Measurements from ENCODE around the gene WFDC11.
"Not testable (repeated sequence)": the region's sequence is repeated elsewhere in the genome, so short reads cannot be mapped to it uniquely, and the experiment has no call there.

Gene WFDC11

GRCh38 chr20:45670139-45670538 is at the start of gene WFDC11:
TSS of gene WFDC11 (minus strand) at chr20:45670239. CDS start at chr20:45650600, 19,639 bp downstream.
- no peak for DNase-seq

GRCh38 chr20:45716141-45716688 is 46.2 kb upstream of the WFDC11 start:
- not testable (repeated sequence) for DNase-seq

- DNase-seq = no peak
Measured at GRCh38 chr20:45704969-45705637, 35.1 kb upstream of the WFDC11 start, which contains the start of gene WFDC10B. TSS of gene WFDC10B (minus strand) at chr20:45705019. CDS start at chr20:45685992, 19,027 bp downstream.

GRCh38 chr20:45701873-45702272 is 31.8 kb upstream of the WFDC11 start, which contains the start of gene WFDC13:
TSS of gene WFDC13 (plus strand) at chr20:45702038. CDS start at chr20:45702124, 86 bp downstream.
- no peak for DNase-seq

- no peak for DNase-seq
Measured at GRCh38 chr20:45701104-45701503, 31.1 kb upstream of the WFDC11 start.

- no peak for DNase-seq
Measured at GRCh38 chr20:45695496-45695895, 25.5 kb upstream of the WFDC11 start.

GRCh38 chr20:45693346-45693745 is 23.3 kb upstream of the WFDC11 start:
- not testable (repeated sequence) for DNase-seq

GRCh38 chr20:45685896-45686295 is 15.9 kb upstream of the WFDC11 start:
- DNase-seq = no peak

GRCh38 chr20:45679650-45680049 is 9.6 kb upstream of the WFDC11 start:
- no peak for DNase-seq

GRCh38 chr20:45672765-45673164 is 2.7 kb upstream of the WFDC11 start:
- DNase-seq = no peak

GRCh38 chr20:45657038-45657437 is 13.0 kb downstream of the WFDC11 start:
- not testable (repeated sequence) for DNase-seq

GRCh38 chr20:45651726-45652125 is 18.3 kb downstream of the WFDC11 start:
- not testable (repeated sequence) for DNase-seq

GRCh38 chr20:45649312-45649863 is 20.7 kb downstream of the WFDC11 start:
- DNase-seq = no peak

GRCh38 chr20:45647441-45648050 is 22.5 kb downstream of the WFDC11 start:
- no peak for DNase-seq

- DNase-seq = no peak
Measured at GRCh38 chr20:45646875-45647274, 23.2 kb downstream of the WFDC11 start.

- DNase-seq = not testable (repeated sequence)
Measured at GRCh38 chr20:45645869-45646268, 24.2 kb downstream of the WFDC11 start.

- DNase-seq = not testable (repeated sequence)
Measured at GRCh38 chr20:45641076-45641475, 29.0 kb downstream of the WFDC11 start.

- DNase-seq = no peak
Measured at GRCh38 chr20:45639687-45640086, 30.4 kb downstream of the WFDC11 start.

- no peak for DNase-seq
Measured at GRCh38 chr20:45636513-45636912, 33.5 kb downstream of the WFDC11 start.

GRCh38 chr20:45631184-45631583 is 38.9 kb downstream of the WFDC11 start, which contains the start of gene WFDC9:
TSS of gene WFDC9 (minus strand) at chr20:45631284. CDS start at chr20:45610181, 21,103 bp downstream.
- no peak for DNase-seq

GRCh38 chr20:45630371-45630770 is 39.7 kb downstream of the WFDC11 start:
- DNase-seq = no peak

- DNase-seq = no peak
Measured at GRCh38 chr20:45629496-45630100, 40.4 kb downstream of the WFDC11 start, which contains the start of gene WFDC10A. TSS of gene WFDC10A (plus strand) at chr20:45629739. CDS start at chr20:45629814, 75 bp downstream.

- DNase-seq = no peak
Measured at GRCh38 chr20:45626540-45626939, 43.5 kb downstream of the WFDC11 start.

Measured in NCI-H748 treated with DMSO at 0.1 percent for 48 hours (cell line).